Panc1 (cell line): ENCODE data around the gene DYNC1H1. TPM values are rescaled to one million over a fixed set of nuclear protein-coding genes. Genes with fewer than 3 reads are reported as not detected.

Source experiments
- ATAC-seq: fragments of 200-7000 bp; cut with Tn5 transposase; 2 replicates; pipeline ENCODE4 v1.9.1; 2020; ENCODE audit warnings: mild to moderate bottlenecking, moderate library complexity
- BruUV-seq: library from RNA; stranded (reverse); fragments of 400-500 nt; replicated peaks from 2 replicates; lab custom pipeline; 2021; lab: Mats Ljungman, UMichigan
- CTCF ChIA-PET: fragments of 300-600 bp; sonication (Branson Sonifier 250); formaldehyde crosslinking; loops from one replicate; lab custom pipeline; 2022; ENCODE audit warnings: antibody characterized with exemption; lab: Charles Lee
- POLR2A ChIA-PET: fragments of 300-600 bp; sonication (Branson Sonifier 250); formaldehyde crosslinking; loops from one replicate; lab custom pipeline; 2022; ENCODE audit warnings: antibody characterized with exemption; lab: Charles Lee
- DNase-seq: peaks from one replicate; pipeline ENCODE4 v3.0.0-alpha.2; 2010; ENCODE audit warnings: low read depth, low spot score
- H3K27ac ChIP-seq: 2 replicates; pipeline ENCODE4 v1.5.1; 2011; ENCODE audit warnings: mild to moderate bottlenecking, low read length, inconsistent platforms
- H3K27me3 ChIP-seq: fragments of 200-500 bp; sonication (Bioruptor generic); 2 replicates; pipeline ENCODE4 v1.6.0; 2014; ENCODE audit warnings: low read length, inconsistent platforms; ENCODE audit not compliant: control insufficient read depth, insufficient read depth
- H3K36me3 ChIP-seq: fragments of 200-500 bp; sonication (Bioruptor generic); 2 replicates; pipeline ENCODE4 v1.5.1; 2014; ENCODE audit warnings: inconsistent platforms, mild to moderate bottlenecking, low read length, moderate library complexity; ENCODE audit not compliant: control insufficient read depth, insufficient read depth
- H3K4me1 ChIP-seq: 2 replicates; pipeline ENCODE4 v1.5.1; 2011; ENCODE audit warnings: inconsistent platforms, mild to moderate bottlenecking, low read length, moderate library complexity; ENCODE audit not compliant: control insufficient read depth, insufficient read depth
- H3K4me3 ChIP-seq, 2 experiments: 2 replicates each; pipeline ENCODE4 v1.5.1; 2011 to 2012; ENCODE audit warnings: low read depth in 2 of 2, low read length in 2 of 2, mild to moderate bottlenecking in 2 of 2, inconsistent platforms in 1 of 2, moderate library complexity in 1 of 2
- H3K9me3 ChIP-seq: fragments of 200-500 bp; sonication (Bioruptor generic); 2 replicates; pipeline ENCODE4 v1.5.1; 2014; ENCODE audit warnings: low read depth, mild to moderate bottlenecking, inconsistent platforms, low read length, moderate library complexity; ENCODE audit not compliant: control insufficient read depth, insufficient read depth
- POLR2AphosphoS5 ChIP-seq: IDR thresholded peaks from 2 replicates; pipeline ENCODE4 v1.6.1; 2012; ENCODE audit warnings: mild to moderate bottlenecking, low read depth, low read length, moderate library complexity
- SIN3A ChIP-seq: IDR thresholded peaks from 2 replicates; pipeline ENCODE4 v1.6.1; 2012; ENCODE audit warnings: low read depth, mild to moderate bottlenecking, low read length, moderate library complexity, borderline replicate concordance; ENCODE audit not compliant: insufficient read depth
- TCF7L2 ChIP-seq: IDR thresholded peaks from 2 replicates; pipeline ENCODE4 v1.6.1; 2011; ENCODE audit warnings: mild to moderate bottlenecking, low read depth, low read length, inconsistent platforms
- in situ Hi-C: cut with HindIII; loops from 2 replicates; pipeline ENCODE4 v1.10.0; 2016; ENCODE audit warnings: low sequenced_read_pairs, low pct_unique_long_range_greater_than_20kb
- intact Hi-C: fragments of 100-400 bp; cut with micrococcal nuclease; formaldehyde crosslinking; loops from one replicate; pipeline ENCODE4 v1.10.0; 2022; ENCODE audit not compliant: unreplicated experiment
- total RNA-seq: library from RNA; stranded (reverse); gene quantifications from one replicate; pipeline ENCODE4 v1.2.1, GENCODE V29; 2021; ENCODE audit not compliant: unreplicated experiment
- TF ChIP-seq, protein P1 (sequence below), 2 experiments: IDR thresholded peaks; 2 replicates each; pipeline ENCODE4 v1.6.1; 2011 to 2012; ENCODE audit warnings: low read depth in 2 of 2, control low read depth in 1 of 2, low read length in 1 of 2, mild to moderate bottlenecking in 1 of 2, moderate library complexity in 1 of 2; ENCODE audit not compliant: insufficient read depth in 1 of 2
- TF ChIP-seq, protein P2 (sequence below): fragments of 450-650 bp; IDR thresholded peaks from 2 replicates; pipeline ENCODE4 v1.5.1; 2017; ENCODE audit warnings: mild to moderate bottlenecking

The DYNC1H1 gene
- total RNA-seq, 1 experiment from 2014 or later, result 382 TPM

DNA sequence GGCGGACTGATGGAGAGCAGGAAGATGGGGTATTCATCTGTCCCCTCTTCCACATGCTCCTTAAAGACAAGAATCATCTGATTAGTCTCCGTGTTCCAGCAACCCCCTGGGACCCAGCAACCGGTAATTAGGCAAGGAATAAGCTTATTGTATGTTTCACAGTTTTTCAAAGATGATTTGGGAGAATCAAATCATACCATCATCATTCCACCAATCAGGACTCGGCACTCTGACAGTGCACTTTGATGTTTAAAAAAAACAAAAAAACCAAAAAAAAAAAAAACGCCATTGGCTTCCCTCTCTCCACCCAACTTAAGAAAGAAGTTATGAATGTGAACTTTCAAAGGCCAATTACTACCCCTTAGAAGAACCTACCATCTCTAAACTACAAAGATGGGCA, 1.3 kb upstream of the DYNC1H1 start:
- intact Hi-C loops (loop anchor here (10.0 kb wide), 1 partner anchor 352 kb away; the partner anchor contains the start of gene ZNF839), in situ Hi-C loops (no loop called here)
- TF ChIP-seq, protein P1, sequence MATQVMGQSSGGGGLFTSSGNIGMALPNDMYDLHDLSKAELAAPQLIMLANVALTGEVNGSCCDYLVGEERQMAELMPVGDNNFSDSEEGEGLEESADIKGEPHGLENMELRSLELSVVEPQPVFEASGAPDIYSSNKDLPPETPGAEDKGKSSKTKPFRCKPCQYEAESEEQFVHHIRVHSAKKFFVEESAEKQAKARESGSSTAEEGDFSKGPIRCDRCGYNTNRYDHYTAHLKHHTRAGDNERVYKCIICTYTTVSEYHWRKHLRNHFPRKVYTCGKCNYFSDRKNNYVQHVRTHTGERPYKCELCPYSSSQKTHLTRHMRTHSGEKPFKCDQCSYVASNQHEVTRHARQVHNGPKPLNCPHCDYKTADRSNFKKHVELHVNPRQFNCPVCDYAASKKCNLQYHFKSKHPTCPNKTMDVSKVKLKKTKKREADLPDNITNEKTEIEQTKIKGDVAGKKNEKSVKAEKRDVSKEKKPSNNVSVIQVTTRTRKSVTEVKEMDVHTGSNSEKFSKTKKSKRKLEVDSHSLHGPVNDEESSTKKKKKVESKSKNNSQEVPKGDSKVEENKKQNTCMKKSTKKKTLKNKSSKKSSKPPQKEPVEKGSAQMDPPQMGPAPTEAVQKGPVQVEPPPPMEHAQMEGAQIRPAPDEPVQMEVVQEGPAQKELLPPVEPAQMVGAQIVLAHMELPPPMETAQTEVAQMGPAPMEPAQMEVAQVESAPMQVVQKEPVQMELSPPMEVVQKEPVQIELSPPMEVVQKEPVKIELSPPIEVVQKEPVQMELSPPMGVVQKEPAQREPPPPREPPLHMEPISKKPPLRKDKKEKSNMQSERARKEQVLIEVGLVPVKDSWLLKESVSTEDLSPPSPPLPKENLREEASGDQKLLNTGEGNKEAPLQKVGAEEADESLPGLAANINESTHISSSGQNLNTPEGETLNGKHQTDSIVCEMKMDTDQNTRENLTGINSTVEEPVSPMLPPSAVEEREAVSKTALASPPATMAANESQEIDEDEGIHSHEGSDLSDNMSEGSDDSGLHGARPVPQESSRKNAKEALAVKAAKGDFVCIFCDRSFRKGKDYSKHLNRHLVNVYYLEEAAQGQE (IDR thresholded peaks at IDR 0.05; ENCODE audit: insufficient read depth in 1 of 2, low read depth in 2 of 2, low read length in 1 of 2), result no peak
- no peak for TF ChIP-seq SIN3A
- no peaks in the 10 kb centered on the region for H3K27me3 ChIP-seq
- BruUV-seq, result no TSS peak
- ChIA-PET POLR2A (no interaction called here), CTCF (interaction anchor here (0.6 kb wide), 1 partner anchor 12 kb away, joined by 6 read pairs; no protein-coding TSS in a partner anchor)
- H3K27ac ChIP-seq, result no peak overlapping the region
- H3K4me1 ChIP-seq, result peaks cover 9% of the 10 kb centered on the region; the same call in 1 of the 2 replicates
- H3K4me3 ChIP-seq, result no peak overlapping the region
- DNase-seq (no peak), ATAC-seq (no peak)
- H3K36me3 ChIP-seq, result no peaks in the 10 kb centered on the region; the same call in 1 of the 2 replicates
- no peaks in the 10 kb centered on the region for H3K9me3 ChIP-seq

DNA sequence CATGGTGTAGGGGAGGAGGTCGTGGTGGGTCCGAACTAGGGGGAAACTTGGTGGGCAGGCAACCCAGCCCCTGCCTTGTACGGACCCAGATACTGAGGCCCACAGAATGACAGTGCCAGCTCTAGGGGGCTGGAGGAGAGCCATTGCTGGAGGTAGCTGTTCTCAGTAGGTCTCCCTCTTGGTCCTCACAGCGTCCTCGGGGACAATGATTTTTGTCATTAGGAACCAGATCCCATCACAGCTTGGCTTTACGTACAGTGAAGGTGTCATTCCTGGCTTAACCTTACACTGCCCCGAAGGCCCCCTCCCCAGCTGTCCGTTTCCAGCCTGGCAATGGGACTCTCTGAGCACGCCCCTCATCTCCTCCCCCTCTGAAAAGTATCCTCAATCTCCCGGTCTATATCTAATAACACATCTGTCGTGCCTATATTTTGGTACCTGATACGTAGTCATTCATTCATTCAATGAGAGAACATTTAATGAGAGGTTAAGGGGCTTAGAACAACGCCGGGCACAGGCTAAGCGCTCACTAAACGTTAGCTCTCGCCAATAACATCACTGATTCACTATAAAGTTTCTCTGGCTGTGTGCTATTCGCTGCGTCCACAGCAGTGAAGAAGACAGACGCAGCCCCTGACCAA, 597 bp upstream of the DYNC1H1 start:
- no peak for TF ChIP-seq SIN3A
- TF ChIP-seq, protein P2, sequence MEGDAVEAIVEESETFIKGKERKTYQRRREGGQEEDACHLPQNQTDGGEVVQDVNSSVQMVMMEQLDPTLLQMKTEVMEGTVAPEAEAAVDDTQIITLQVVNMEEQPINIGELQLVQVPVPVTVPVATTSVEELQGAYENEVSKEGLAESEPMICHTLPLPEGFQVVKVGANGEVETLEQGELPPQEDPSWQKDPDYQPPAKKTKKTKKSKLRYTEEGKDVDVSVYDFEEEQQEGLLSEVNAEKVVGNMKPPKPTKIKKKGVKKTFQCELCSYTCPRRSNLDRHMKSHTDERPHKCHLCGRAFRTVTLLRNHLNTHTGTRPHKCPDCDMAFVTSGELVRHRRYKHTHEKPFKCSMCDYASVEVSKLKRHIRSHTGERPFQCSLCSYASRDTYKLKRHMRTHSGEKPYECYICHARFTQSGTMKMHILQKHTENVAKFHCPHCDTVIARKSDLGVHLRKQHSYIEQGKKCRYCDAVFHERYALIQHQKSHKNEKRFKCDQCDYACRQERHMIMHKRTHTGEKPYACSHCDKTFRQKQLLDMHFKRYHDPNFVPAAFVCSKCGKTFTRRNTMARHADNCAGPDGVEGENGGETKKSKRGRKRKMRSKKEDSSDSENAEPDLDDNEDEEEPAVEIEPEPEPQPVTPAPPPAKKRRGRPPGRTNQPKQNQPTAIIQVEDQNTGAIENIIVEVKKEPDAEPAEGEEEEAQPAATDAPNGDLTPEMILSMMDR, result no peak
- no peak for TF ChIP-seq TCF7L2
- TF ChIP-seq, protein P1 (IDR thresholded peaks at IDR 0.05; ENCODE audit: insufficient read depth in 1 of 2, low read depth in 2 of 2, low read length in 1 of 2), result no peak
- no peak for TF ChIP-seq POLR2AphosphoS5
- peaks cover 9% of the 10 kb centered on the region; the same call in 1 of the 2 replicates for H3K4me1 ChIP-seq
- ATAC-seq (peak; percentile 3; the same call in 1 of the 2 replicates), DNase-seq (no peak)
- ChIA-PET CTCF (interaction anchor here (0.6 kb wide), 1 partner anchor 13 kb away, joined by 6 read pairs; no protein-coding TSS in a partner anchor), POLR2A (no interaction called here)
- H3K36me3 ChIP-seq, result no peaks in the 10 kb centered on the region; the same call in 1 of the 2 replicates
- in situ Hi-C loops, result no loop called here
- intact Hi-C loops, result loop anchor here (10.0 kb wide), 1 partner anchor 351 kb away; the partner anchor contains the start of gene ZNF839
- H3K9me3 ChIP-seq, result no peaks in the 10 kb centered on the region
- no peak overlapping the region for H3K27ac ChIP-seq
- H3K4me3 ChIP-seq, result peak overlapping the region; percentile 8 to 35; a peak in 3 of 4 replicates
- no TSS peak for BruUV-seq
- no peaks in the 10 kb centered on the region for H3K27me3 ChIP-seq
